A549 (cell line): ENCODE measurements around the gene GNGT2. TPM values are rescaled to one million over a fixed set of nuclear protein-coding genes. Genes with fewer than 3 reads are reported as not detected.
A peak's percentile ranks its signal among the peaks of the same experiment; 100 is the strongest.

Experiments
- ATAC-seq, 2 experiments: fragments of 200-7000 bp in 1 of 2; fragments of >200 bp in 1 of 2; cut with Nextera tagmentation in 1 of 2; cut with Tn5 transposase in 1 of 2; 3 replicates each; pipeline versions ENCODE4 v1.8.0 to v1.9.1; 2018 to 2020; ENCODE audit warnings: mild to moderate bottlenecking in 1 of 2, moderate library complexity in 1 of 2
- CTCF ChIA-PET: fragments of 300-600 bp; sonication (Branson Sonifier 250); formaldehyde crosslinking; extraction: SDS; loops from one replicate; lab custom pipeline; 2021; ENCODE audit warnings: antibody characterized with exemption, inconsistent platforms; lab: Yijun Ruan, JAX
- POLR2A ChIA-PET: fragments of 350-600 bp; formaldehyde crosslinking; extraction: SDS; loops from one replicate; lab custom pipeline; 2021; ENCODE audit warnings: antibody characterized with exemption, inconsistent platforms; lab: Yijun Ruan, JAX
- DNase-seq, 2 experiments: peaks; one replicate each; pipeline versions ENCODE4 v3.0.0 to v3.0.0-alpha.2; 2011 to 2016; ENCODE audit warnings: low read depth in 1 of 2, low spot score in 1 of 2
- FAIRE-seq: peaks from 2 replicates; lab custom pipeline; 2011; peaks lifted over from hg19 to GRCh38; lab: Jason Lieb, UNC
- H3K27ac ChIP-seq, 2 experiments: fragments of >200 bp; sonication (Bioruptor Twin); formaldehyde crosslinking; 3 replicates each; pipeline ENCODE4 v1.5.1; 2016 to 2017
- H3K4me1 ChIP-seq: fragments of >200 bp; sonication (Bioruptor Twin); formaldehyde crosslinking; 3 replicates; pipeline ENCODE4 v1.6.1; 2016
- H3K4me2 ChIP-seq: fragments of >200 bp; sonication (Bioruptor Twin); formaldehyde crosslinking; 3 replicates; pipeline ENCODE4 v1.6.1; 2016
- H3K4me3 ChIP-seq: fragments of >200 bp; sonication (Bioruptor Twin); formaldehyde crosslinking; 3 replicates; pipeline ENCODE4 v1.5.1; 2016
- H3K9me3 ChIP-seq: fragments of >200 bp; sonication (Bioruptor Twin); formaldehyde crosslinking; 3 replicates; pipeline ENCODE4 v1.6.1; 2016
- BHLHE40 ChIP-seq: IDR thresholded peaks from 2 replicates; pipeline ENCODE4 v1.6.1; 2012; ENCODE audit warnings: low read depth, low read length, inconsistent platforms
- CBX2 ChIP-seq: fragments of 200-600 bp; sonication (generic); IDR thresholded peaks from 2 replicates; pipeline ENCODE4 v1.6.1; 2016; ENCODE audit warnings: low read depth, mild to moderate bottlenecking, borderline replicate concordance
- CBX8 ChIP-seq: fragments of 200-600 bp; sonication (generic); IDR thresholded peaks from 2 replicates; pipeline ENCODE4 v1.6.1; 2016
- CHD2 ChIP-seq: fragments of 150-350 bp; IDR thresholded peaks from 2 replicates; pipeline ENCODE4 v1.6.1; 2014; ENCODE audit warnings: low read length; ENCODE audit not compliant: partially characterized antibody
- EHF ChIP-seq: fragments of 250-450 bp; sonication (Bioruptor Pico); IDR thresholded peaks from 2 replicates; pipeline ENCODE4 v1.5.0; 2020; ENCODE audit warnings: mild to moderate bottlenecking
- EP300 ChIP-seq, 2 experiments: fragments of >200 bp; sonication (Bioruptor Twin); formaldehyde crosslinking; IDR thresholded peaks; 2 replicates in 1 of 2; 3 replicates in 1 of 2; pipeline ENCODE4 v1.6.1; 2016 to 2017
- FOSL2 ChIP-seq, 2 experiments: fragments of 450-650 bp in 1 of 2; fragments of >200 bp in 1 of 2; sonication (Bioruptor Twin) in 1 of 2; formaldehyde crosslinking; IDR thresholded peaks; 2 replicates each; pipeline versions ENCODE4 v1.5.0 to v1.6.1; 2016 to 2020; ENCODE audit warnings: mild to moderate bottlenecking in 1 of 2, moderate library complexity in 1 of 2
- GATA3 ChIP-seq: IDR thresholded peaks from 2 replicates; pipeline ENCODE4 v1.6.1; 2012; ENCODE audit warnings: borderline replicate concordance
- HOXB13 ChIP-seq: fragments of 250-450 bp; sonication (Bioruptor Pico); IDR thresholded peaks from 2 replicates; pipeline ENCODE4 v1.5.0; 2020; ENCODE audit warnings: low read depth, mild to moderate bottlenecking, moderate library complexity
- JUN ChIP-seq, 2 experiments: fragments of >200 bp; sonication (Bioruptor Twin); formaldehyde crosslinking; IDR thresholded peaks; 2 replicates in 1 of 2; 3 replicates in 1 of 2; pipeline ENCODE4 v1.6.1; 2016 to 2017
- JUNB ChIP-seq: fragments of >200 bp; sonication (Bioruptor Twin); formaldehyde crosslinking; IDR thresholded peaks from 2 replicates; pipeline ENCODE4 v1.6.1; 2016
- MAFK ChIP-seq: fragments of 450-650 bp; IDR thresholded peaks from 2 replicates; pipeline ENCODE4 v1.6.1; 2014; ENCODE audit not compliant: partially characterized antibody
- PHF8 ChIP-seq: fragments of 200-600 bp; sonication (generic); IDR thresholded peaks from 2 replicates; pipeline ENCODE4 v1.6.1; 2016; ENCODE audit warnings: low read depth, mild to moderate bottlenecking, antibody characterized with exemption, moderate library complexity, borderline replicate concordance
- RFX5 ChIP-seq: fragments of 450-650 bp; IDR thresholded peaks from 2 replicates; pipeline ENCODE4 v1.7.1; 2014; ENCODE audit warnings: antibody characterized with exemption, mild to moderate bottlenecking, moderate library complexity
- SMC3 ChIP-seq: fragments of >200 bp; sonication (Bioruptor Twin); formaldehyde crosslinking; IDR thresholded peaks from 3 replicates; pipeline ENCODE4 v1.6.1; 2018; ENCODE audit warnings: inconsistent platforms
- ZFP36 ChIP-seq: fragments of 450-650 bp; IDR thresholded peaks from 2 replicates; pipeline ENCODE4 v1.6.1; 2014; ENCODE audit warnings: borderline replicate concordance; ENCODE audit not compliant: partially characterized antibody
- ZNF302 ChIP-seq: fragments of 250-450 bp; sonication (Bioruptor Pico); IDR thresholded peaks from 2 replicates; pipeline ENCODE4 v1.9.0; 2021; ENCODE audit warnings: inconsistent platforms, mild to moderate bottlenecking, moderate library complexity
- WGBS: methylation state at CpG from one replicate; pipeline ENCODE4 v1.1.6; 2017; ENCODE audit errors: missing lambda C conversion rate; 5-methylcytosine and 5-hydroxymethylcytosine counted together
- polyA plus RNA-seq, 4 experiments: library from polyadenylated mRNA; depleted of rRNA in 3 of 4; stranded (reverse); fragments of >200 nt; fragmentation: RNase III in 1 of 4; extraction: RNeasy Plus Mini Kit Qiagen cat#74134 plus additional on column Dnase treatment in 1 of 4; gene quantifications; 2 replicates in 3 of 4; 3 replicates in 1 of 4; pipeline ENCODE4 v1.2.3, GENCODE V29; 2011 to 2017
- TF ChIP-seq, protein P1 (sequence below): fragments of 150-350 bp; IDR thresholded peaks from 2 replicates; pipeline ENCODE4 v1.6.1; 2014; ENCODE audit warnings: low read depth, mild to moderate bottlenecking, low read length
- TF ChIP-seq, protein P2 (sequence below): fragments of 250-450 bp; sonication (Bioruptor Pico); IDR thresholded peaks from 2 replicates; pipeline ENCODE4 v1.5.0; 2020; ENCODE audit warnings: low read depth, mild to moderate bottlenecking, moderate library complexity
- TF ChIP-seq, protein P3 (sequence below): IDR thresholded peaks from 2 replicates; pipeline ENCODE4 v1.6.1; 2012
- TF ChIP-seq, protein P4 (sequence below): fragments of 200-600 bp; sonication (generic); IDR thresholded peaks from 2 replicates; pipeline ENCODE4 v1.6.1; 2016; ENCODE audit warnings: antibody characterized with exemption, mild to moderate bottlenecking, moderate library complexity
- TF ChIP-seq, protein P5 (sequence below): fragments of 250-450 bp; sonication (Bioruptor Pico); IDR thresholded peaks from 2 replicates; pipeline ENCODE4 v1.5.0; 2021; ENCODE audit warnings: mild to moderate bottlenecking, moderate library complexity, borderline replicate concordance

The GNGT2 gene
- polyA plus RNA-seq, 2 of the 4 experiments (the other 2 are of a cell fraction): 0.31 TPM; not detected in 1

DNA sequence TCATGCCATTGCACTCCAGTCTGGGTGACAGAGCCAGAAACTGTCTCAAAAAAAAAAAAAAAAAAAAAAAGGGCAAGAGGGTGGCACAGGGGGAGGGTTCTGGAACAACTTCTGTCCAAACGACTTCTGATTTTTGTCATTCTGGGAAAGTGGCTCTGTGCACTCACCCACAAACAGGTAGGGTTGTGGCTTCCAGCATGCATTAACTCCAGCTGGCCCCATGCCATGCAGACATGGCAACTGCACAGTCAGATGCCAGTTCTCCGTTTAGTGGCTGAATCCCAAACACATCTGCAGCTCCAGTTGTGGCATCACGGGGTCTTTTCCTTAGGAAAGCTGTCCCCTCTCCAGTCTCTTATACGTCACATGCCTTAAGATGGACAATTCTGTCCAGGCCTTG, 47.5 kb downstream of the GNGT2 start:
- CTCF ChIA-PET: interaction anchor here (0.5 to 1.4 kb wide), 4 partner anchors 17 to 326 kb away, joined by 3 to 4 read pairs (median 4); no protein-coding TSS in a partner anchor
- no peak for FAIRE-seq

DNA sequence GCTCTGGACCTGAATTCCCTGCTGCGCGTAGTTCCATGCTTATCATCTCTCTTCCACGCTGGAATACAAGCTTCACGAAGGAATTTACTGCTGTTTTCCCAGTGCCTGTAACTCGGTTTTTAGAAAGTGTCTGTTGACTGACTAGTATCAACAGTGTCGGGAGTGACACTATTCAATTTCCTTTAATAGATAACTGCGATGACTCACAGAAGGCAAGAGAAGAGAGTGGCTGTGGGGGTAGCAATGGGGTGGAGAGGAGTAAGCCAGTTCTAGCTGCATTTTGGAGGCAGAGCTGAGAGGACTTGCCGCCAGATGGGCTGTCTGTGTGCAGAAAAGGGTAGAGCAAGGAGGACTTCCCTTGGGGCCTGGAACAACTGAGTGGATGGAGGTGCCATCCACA, 52.6 kb downstream of the GNGT2 start:
- Histone ChIP-seq H3K4me2 (peak overlapping the region; percentile 51), H3K4me3 (no peak overlapping the region), H3K27ac (peak overlapping the region in 1 of 2 experiments; percentile 63; a peak in 3 of 6 replicates), H3K4me1 (peaks cover 17% of the 10 kb centered on the region), H3K9me3 (no peaks in the 10 kb centered on the region)
- ATAC-seq (peak; percentile 58 to 81; a peak in 5 of 6 replicates), FAIRE-seq (no peak), DNase-seq (peak; percentile 47 to 81)
- CTCF ChIA-PET: interaction anchor here (0.8 to 2.9 kb wide), 6 partner anchors 11 to 273 kb away, joined by 3 to 10 read pairs (median 3); no protein-coding TSS in a partner anchor
- 30% methylated on average over 8 of the region's 8 CpGs for WGBS
- POLR2A ChIA-PET: no interaction called here
- TF ChIP-seq GATA3 (no peak), ZFP36 (no peak), FOSL2 (IDR thresholded peaks at IDR 0.05) (no peak), FOSL2 (CRISPR knock-in tag; IDR thresholded peaks at IDR 0.05) (peak; percentile 54; the same call in 1 of the 2 replicates), CBX2 (no peak)

More for the DNA sequence above, 47.5 kb downstream of the GNGT2 start:
- Histone ChIP-seq H3K27ac (no peak overlapping the region), H3K4me3 (no peak overlapping the region), H3K4me2 (no peak overlapping the region), H3K4me1 (peaks cover 6% of the 10 kb centered on the region), H3K9me3 (no peaks in the 10 kb centered on the region)
- DNase-seq (no peak), ATAC-seq (no peak)
- POLR2A ChIA-PET: no interaction called here
- TF ChIP-seq EHF (CRISPR knock-in tag): no peak
- TF ChIP-seq ZFP36: no peak
- no peak for TF ChIP-seq EP300 (IDR thresholded peaks at IDR 0.05)
- no peak for TF ChIP-seq CBX8
- TF ChIP-seq, protein P1, sequence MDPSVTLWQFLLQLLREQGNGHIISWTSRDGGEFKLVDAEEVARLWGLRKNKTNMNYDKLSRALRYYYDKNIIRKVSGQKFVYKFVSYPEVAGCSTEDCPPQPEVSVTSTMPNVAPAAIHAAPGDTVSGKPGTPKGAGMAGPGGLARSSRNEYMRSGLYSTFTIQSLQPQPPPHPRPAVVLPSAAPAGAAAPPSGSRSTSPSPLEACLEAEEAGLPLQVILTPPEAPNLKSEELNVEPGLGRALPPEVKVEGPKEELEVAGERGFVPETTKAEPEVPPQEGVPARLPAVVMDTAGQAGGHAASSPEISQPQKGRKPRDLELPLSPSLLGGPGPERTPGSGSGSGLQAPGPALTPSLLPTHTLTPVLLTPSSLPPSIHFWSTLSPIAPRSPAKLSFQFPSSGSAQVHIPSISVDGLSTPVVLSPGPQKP: no peak
- TF ChIP-seq CHD2: no peak
- TF ChIP-seq, protein P2, sequence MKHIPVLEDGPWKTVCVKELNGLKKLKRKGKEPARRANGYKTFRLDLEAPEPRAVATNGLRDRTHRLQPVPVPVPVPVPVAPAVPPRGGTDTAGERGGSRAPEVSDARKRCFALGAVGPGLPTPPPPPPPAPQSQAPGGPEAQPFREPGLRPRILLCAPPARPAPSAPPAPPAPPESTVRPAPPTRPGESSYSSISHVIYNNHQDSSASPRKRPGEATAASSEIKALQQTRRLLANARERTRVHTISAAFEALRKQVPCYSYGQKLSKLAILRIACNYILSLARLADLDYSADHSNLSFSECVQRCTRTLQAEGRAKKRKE (CRISPR knock-in tag): no peak
- no peak for TF ChIP-seq FOSL2 (IDR thresholded peaks at IDR 0.05)
- TF ChIP-seq FOSL2 (CRISPR knock-in tag; IDR thresholded peaks at IDR 0.05): no peak
- TF ChIP-seq, protein P3, sequence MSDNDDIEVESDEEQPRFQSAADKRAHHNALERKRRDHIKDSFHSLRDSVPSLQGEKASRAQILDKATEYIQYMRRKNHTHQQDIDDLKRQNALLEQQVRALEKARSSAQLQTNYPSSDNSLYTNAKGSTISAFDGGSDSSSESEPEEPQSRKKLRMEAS: no peak
- no peak for TF ChIP-seq PHF8
- TF ChIP-seq MAFK: no peak
- TF ChIP-seq BHLHE40: no peak
- TF ChIP-seq, protein P4, sequence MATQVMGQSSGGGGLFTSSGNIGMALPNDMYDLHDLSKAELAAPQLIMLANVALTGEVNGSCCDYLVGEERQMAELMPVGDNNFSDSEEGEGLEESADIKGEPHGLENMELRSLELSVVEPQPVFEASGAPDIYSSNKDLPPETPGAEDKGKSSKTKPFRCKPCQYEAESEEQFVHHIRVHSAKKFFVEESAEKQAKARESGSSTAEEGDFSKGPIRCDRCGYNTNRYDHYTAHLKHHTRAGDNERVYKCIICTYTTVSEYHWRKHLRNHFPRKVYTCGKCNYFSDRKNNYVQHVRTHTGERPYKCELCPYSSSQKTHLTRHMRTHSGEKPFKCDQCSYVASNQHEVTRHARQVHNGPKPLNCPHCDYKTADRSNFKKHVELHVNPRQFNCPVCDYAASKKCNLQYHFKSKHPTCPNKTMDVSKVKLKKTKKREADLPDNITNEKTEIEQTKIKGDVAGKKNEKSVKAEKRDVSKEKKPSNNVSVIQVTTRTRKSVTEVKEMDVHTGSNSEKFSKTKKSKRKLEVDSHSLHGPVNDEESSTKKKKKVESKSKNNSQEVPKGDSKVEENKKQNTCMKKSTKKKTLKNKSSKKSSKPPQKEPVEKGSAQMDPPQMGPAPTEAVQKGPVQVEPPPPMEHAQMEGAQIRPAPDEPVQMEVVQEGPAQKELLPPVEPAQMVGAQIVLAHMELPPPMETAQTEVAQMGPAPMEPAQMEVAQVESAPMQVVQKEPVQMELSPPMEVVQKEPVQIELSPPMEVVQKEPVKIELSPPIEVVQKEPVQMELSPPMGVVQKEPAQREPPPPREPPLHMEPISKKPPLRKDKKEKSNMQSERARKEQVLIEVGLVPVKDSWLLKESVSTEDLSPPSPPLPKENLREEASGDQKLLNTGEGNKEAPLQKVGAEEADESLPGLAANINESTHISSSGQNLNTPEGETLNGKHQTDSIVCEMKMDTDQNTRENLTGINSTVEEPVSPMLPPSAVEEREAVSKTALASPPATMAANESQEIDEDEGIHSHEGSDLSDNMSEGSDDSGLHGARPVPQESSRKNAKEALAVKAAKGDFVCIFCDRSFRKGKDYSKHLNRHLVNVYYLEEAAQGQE: no peak
- 77% methylated on average over 4 of the region's 4 CpGs for whole genome bisulfite sequencing

DNA sequence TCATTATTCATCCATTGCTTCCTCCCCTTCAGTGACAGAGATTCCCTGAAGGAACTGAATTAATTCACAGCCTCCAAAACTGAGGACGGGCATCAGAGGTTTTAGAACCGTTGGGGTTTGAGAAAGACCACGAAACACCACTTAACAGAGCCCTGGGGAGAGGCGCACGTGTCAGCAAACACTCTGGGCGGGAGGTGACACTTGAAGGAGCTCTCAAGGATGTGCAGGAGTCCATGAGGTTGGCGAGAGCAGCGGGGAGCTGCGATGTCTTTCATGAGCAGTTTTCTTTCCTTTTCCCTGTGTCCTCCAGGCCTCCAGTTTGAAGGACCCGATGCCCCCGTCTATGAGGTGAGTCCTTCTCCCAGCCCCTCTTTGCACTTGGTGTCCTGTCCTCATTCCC, 54.1 kb downstream of the GNGT2 start:
- CTCF ChIA-PET: interaction anchor here (2.9 kb wide), 1 partner anchor 71 kb away, joined by 10 read pairs; no protein-coding TSS in a partner anchor
- Histone ChIP-seq H3K9me3 (no peaks in the 10 kb centered on the region), H3K4me1 (peaks cover 17% of the 10 kb centered on the region), H3K27ac (no peak overlapping the region), H3K4me3 (no peak overlapping the region), H3K4me2 (no peak overlapping the region)
- FAIRE-seq: no peak
- TF ChIP-seq BHLHE40 (no peak), JUNB (no peak), RFX5 (no peak), SMC3 (no peak), HOXB13 (CRISPR knock-in tag) (no peak), EHF (CRISPR knock-in tag) (no peak), ZNF302 (CRISPR knock-in tag) (no peak), ZFP36 (no peak), JUN (IDR thresholded peaks at IDR 0.05) (no peak)
- TF ChIP-seq, protein P5, sequence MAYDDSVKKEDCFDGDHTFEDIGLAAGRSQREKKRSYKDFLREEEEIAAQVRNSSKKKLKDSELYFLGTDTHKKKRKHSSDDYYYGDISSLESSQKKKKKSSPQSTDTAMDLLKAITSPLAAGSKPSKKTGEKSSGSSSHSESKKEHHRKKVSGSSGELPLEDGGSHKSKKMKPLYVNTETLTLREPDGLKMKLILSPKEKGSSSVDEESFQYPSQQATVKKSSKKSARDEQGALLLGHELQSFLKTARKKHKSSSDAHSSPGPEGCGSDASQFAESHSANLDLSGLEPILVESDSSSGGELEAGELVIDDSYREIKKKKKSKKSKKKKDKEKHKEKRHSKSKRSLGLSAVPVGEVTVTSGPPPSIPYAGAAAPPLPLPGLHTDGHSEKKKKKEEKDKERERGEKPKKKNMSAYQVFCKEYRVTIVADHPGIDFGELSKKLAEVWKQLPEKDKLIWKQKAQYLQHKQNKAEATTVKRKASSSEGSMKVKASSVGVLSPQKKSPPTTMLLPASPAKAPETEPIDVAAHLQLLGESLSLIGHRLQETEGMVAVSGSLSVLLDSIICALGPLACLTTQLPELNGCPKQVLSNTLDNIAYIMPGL: no peak
- POLR2A ChIA-PET: no interaction called here
- WGBS: 82% methylated on average over 11 of the region's 11 CpGs
- no peak for DNase-seq
- no peak for ATAC-seq
